Tongue (tissue), 2 donors: Measurements from ENCODE around the gene C10orf95. TPM values are rescaled to one million over a fixed set of nuclear protein-coding genes. Genes with fewer than 3 reads are reported as not detected.
"Not testable (repeated sequence)": the region's sequence is repeated elsewhere in the genome, so short reads cannot be mapped to it uniquely, and the experiment has no call there.

Source experiments
- DNase-seq: peaks from one replicate; pipeline ENCODE4 v3.0.0-alpha.2; 2015
- total RNA-seq: library from RNA; depleted of rRNA; stranded (reverse); fragments of >200 nt; gene quantifications from one replicate; pipeline ENCODE4 v1.2.3, GENCODE V29; 2014

C10orf95 gene
- total RNA-seq, 1 donor from 2014 or later, result not detected

DNA sequence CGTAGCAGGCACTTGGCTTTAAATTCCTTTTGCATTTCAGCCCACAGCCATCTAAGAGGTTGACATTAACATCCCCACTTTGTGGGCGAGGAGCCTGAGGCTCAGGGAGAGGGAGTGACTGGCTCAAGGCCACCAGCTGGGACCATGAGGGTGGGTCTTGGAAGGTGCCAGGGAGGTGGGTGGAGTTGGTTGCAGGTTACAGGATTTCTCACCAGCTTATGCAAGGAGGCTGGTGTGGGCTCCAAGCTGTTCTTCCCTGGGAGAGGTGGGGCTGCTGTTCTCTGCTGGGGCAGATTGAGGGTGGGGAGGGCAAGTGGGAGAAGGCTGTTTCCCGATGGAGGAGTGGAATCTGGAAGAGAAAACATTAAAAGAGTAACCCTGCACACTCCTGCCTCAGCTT is 14.1 kb upstream of the C10orf95 start:
- no peak for DNase-seq

DNA sequence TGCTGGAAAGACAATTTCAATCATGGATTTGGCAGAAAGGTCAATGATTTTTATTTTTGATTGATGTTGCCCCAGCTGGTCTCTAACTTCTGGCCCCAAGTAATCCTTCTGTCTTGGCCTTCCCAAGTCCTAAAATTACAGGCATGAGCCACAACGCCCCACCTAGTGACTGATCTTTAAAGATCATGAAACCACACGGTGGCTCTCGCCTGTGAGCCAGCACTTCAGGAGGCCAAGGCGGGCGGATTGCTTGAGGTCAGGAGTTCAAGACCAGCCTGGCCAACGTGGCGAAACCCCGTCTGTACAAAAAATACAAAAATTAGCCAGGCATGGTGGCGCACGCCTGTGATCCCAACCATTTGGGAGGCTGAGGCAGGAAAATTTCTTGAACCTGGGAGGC is 12.6 kb upstream of the C10orf95 start:
- DNase-seq, result no peak

DNA sequence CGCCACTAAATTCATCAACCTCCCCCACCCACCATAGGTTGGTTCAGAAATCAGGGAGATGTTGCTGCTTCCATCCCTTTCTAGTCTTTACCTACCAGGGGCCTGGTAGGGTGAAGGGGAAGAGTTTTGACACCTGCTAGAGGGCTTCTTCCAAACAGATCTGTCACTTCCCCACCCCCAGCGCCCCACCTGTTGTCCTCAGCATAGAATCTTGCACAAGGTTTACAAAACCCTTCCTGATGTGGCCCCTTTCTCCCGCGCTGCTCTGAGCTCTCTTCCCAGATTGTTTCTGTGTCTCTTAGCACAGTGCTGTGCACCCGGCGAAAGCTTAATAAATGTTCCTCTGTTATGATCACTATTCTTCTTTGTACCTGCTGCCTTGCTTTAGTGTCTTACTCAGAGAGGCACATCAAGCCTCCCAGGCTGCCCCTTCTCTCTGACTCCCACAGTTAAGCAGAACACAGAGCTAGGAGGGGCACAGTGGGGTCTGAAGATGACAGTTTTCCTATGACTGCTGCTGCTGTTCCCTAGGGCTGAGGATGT is 11.2 kb upstream of the C10orf95 start:
- DNase-seq, result no peak

DNA sequence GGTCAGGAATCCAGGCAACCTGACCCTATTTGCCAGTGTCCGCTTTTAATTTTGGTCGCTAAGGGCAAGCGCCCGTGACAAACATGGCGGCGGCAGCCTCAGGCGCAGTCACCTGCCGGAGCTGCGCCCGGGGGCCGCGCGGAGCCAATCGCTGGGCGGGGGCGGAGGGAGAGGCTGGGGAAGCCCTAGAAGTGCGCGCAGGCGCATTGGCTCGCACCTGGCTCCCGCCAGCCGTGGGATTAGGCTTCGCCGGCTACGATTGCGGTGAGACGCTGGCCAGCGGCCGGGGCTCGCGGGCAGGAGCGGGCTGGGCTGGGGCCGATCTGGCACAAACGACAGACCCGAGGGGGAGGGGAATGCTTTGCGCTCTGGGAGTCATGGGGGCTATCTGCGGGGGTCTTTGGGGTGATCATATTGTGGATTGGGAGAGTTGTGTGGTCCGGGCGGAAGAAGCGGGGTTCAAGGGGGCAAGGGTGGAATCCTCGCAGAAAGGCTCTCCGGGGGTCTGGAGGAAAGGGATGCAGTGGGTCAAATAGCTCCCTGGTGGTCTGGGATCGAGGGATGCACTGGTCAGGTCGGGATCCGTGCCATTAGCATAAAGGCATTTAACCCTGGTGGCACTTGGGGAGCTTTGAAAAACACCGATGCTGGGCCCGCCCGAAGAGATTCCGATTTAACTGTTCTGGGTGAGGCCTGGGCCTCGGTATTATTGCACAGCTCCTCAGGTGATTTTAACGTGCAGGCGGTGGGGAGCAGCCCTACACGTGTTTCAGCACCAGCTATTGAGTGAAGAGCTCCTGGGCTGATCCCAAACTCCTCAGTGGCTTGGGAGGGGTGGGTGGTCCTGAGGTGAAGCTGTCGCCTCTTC is 10.1 kb upstream of the C10orf95 start:
- DNase-seq, result peak; percentile 95

DNA sequence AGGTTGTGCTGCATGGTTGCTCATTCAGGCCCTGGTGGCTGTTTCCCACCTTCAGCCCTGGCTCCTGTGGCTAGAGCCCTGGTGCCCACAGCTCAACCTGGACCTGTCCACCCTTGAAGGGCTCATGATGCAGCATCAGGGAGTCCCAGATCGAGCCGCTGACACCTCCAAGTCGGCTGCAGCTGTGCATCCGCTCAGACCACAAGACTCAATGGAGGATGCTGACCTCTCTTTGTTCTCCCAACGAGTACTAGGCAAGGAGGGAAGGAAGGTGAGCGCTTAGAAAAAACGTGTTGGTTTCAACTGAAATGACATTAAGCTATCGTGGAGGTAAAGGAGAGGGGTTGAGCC is 9.5 kb upstream of the C10orf95 start:
- no peak for DNase-seq

DNA sequence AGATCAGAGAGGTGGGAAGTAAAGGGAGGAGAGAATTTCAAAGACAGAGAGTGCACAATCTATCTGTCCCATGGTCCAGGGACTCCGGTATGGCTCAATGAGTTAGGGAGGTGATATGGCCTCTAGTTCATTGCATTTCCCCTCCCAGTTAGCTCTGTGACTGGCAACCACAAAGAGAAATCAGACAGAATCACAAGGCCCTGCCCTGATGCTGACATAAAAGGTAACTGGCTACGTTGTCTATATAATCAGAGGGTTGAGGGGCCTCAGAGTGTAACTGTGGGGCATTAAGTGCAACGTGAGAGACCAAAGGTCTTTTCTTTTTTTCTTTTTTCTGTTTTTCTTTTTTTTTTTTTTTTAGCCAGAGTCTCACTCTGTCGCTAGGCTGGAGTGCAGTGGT is 7.3 kb upstream of the C10orf95 start:
- no peak for DNase-seq

DNA sequence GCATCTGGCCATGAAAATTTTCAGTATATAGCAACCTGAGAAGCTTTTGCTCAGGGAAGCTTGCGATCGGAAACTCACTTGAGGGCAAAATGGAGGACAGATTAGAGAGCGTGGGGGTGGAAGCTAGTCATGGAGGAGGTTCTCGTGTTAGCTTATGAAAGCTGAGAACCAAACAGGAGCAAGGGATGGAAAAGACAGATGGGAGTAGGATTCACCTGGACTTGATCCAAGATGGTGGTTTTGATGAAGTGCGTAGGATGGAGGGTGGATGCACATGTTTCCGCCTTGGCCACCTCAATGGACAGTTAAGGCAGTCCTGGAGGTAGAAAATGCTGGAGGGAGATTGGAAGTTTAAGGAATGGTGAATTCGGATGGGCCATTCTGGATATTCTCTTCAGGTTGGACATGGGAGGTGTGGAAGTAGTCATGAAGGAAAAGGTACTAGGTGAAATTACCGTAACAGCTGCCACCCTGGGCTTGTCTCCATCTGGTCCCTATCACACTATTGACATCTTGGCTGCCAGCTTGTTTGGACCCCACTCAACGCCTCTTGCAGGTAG is 6.3 kb upstream of the C10orf95 start:
- DNase-seq, result no peak

DNA sequence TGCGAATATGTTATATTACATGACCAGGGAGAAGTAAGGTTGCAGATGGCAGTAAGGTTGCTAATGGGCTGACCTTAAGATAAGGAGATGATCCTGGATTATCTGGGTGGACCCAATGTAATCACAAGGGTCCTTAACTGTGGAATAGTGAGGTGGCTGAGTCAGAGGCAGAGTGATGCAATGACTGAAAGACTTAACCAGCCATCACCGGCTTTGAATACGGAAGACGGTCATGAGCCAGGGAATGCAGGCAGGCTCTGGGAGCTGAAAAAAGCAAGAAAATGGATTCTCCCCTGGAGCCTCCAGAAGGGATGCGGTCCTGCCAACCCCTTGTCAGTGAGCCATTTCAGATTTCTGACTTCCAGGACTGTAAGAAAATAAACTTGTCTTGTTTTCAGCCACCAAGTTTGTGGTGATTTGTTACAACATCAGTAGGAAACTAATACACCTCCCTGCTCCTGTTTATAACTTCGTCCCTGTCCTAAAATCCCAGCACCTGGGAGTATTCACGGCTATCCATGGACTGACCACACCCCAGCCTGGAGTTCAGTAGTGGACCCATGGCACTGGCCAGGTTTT is 4.6 kb upstream of the C10orf95 start:
- DNase-seq, result no peak

DNA sequence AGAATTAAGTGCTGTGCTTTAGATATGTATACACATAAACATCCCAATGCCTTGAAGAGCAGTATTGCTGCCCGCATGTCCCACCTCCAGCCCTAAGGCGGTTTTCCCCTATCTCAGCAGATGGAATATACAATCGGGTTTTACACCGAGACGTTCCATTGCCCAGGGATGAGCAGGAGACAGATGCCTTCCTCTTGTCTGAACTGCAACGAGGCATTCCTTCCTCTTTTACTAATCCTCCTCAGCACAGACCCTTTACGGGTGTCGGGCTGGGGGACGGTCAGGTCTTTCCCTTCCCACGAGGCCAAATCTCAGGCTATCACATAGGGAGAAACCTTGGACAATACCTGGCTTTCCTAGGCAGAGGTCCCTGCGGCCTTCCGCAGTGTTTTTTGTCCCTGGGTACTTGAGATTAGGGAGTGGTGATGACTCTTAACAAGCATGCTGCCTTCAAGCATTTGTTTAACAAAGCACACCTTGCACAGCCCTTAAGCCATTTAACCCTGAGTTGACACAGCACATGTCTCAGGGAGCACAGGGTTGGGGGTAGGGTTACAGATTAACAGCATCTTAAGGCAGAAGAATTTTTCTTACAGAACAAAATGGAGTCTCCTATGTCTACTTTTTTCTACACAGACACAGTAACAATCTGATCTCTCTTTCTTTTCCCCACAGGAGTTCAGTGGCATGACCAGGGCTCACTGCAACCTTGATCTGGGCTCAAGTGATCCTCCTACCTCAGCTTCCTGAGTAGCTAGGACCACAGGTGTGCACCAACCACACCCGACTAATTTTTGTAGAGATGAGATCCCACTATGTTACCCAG is 3.5 kb upstream of the C10orf95 start:
- DNase-seq, result not testable (repeated sequence)

DNA sequence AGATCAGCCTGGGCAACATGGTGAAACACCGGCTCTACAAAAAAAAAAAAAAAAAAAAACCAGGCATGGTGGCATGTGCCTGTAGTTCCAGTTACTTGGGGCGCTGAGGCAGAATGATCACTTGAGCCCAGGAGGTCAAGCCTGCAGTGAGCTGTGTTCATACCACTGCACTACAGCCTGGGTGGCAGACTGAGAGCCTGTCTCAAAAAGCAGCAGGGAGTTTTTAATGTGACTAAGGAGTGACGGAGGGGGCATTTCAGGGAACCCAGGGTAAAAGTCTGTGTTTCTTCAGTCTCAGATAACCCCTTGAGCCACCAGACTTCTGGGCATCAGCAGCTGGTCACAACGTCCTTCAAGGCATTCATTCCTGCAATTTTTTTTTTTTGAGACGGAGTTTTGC is 2.2 kb upstream of the C10orf95 start:
- DNase-seq, result no peak

DNA sequence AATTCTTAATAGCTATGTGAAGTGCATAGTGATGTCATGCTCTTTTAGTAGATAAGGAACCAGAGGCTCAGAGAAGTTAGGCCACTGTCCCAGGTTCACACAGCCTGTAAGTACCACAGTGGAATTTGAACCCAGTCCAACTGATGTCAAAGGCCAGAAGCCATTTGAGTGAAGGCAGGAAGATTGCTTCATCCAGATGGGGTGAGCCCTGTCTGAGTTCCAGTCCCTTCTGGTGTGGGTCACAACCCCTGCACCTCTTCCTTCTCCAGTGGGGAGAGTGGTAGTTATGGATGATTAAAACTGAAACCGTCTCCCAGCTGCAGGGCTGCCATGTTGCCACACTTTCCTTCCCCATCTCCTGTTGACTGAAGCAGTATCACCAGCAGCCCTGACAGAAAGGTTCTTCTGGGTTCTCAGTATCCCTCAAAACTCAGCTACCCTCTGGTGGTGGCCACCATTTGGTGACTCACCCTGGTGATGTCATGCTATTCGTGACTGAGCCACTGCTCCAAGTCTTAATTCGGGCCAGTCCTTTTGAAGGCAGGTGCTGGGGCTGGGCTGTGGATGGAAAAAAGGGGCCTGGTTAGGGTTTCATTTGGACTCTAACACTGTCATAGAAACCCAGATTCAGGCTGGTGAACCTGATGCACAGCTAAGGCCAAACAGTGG is 1.5 kb upstream of the C10orf95 start:
- DNase-seq, result no peak

DNA sequence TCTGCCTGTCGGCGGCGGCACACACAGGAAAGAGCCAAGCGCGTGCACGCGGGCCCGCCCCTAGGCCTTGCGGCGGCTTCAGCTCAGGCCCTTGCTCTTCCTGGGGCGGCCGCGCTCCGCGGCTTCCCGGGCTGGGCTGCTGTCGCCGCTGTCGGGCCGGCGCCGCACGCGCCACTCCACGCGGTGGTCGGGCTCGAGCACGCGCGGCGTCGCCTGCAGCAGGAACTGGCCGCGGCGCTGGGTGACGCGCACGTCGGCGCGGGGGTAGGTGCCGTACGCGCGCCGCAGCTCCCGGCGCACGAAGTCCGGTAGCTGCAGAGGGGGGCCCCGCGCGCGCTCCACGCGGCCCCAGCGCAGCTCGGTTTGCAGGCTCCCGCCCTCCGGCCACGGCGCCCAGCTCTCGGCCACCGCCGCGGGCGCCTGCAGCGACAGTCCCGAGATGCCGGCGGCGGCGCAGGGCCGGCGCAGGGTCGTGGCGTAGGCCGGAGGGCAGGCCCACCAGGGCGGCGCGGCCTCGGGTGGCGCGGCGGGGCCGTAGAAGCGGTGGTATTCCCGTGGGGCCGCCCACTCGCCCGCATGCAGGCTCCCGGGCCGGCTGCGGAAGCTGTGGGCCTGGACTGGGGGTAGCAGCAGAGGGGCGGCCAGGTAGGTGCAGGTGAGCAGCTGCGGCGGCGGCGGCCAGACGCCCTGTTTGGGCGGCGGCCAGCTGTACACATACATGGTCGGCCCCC is 804 bp downstream of the C10orf95 start:
- peak; percentile 90 for DNase-seq

DNA sequence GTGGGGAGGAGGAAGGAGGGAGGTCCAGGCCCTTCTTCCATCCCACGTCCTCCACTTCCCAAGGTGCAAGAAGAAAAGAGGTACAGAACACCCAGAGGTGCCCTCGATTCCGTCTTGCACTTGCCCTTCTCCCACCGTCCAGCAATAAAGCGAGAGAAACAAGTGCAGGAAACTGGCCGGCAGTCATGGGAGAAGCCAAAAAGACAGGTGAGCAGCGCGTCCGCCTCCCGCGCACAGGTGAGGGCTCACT is 1.3 kb downstream of the C10orf95 start:
- DNase-seq, result no peak

DNA sequence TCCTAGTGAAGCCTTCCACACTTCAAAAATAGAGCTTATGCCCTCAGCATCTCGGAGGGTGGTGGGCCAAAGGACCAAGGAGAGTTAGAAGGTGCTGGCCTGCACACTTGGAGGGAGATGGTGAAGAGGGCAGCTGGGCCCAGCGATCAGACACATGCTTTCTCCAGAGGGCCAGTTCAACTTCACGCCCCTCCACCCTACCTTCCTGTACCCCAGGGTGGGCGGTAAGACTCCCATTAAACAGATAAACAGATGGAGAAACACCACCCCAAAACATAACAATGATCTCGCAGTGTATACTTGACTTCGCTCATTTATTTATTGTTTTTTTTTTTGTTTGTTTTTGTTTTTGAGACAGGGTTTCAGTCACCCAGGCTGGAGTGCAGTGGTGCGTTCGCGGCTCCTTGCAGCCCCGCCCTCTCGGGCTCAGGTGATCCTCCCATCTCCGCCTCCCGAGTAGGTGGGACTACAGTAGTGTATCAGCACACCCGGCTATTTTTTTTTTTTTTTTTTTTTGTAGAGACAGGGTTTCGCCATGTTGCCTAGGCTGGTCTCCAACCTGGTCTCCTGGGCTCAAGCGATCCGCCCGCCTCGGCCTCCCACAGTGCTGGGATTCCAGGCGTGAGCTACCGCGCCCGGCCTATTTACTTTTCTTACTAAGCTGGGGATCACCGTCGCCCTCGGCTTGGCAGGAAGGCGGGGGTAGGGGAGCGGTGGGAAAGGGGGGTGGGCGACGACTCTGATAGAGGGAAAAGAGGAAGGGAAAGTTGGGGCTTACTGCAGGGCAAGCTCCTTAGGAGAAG is 1.8 kb downstream of the C10orf95 start:
- DNase-seq, result peak; percentile 69

DNA sequence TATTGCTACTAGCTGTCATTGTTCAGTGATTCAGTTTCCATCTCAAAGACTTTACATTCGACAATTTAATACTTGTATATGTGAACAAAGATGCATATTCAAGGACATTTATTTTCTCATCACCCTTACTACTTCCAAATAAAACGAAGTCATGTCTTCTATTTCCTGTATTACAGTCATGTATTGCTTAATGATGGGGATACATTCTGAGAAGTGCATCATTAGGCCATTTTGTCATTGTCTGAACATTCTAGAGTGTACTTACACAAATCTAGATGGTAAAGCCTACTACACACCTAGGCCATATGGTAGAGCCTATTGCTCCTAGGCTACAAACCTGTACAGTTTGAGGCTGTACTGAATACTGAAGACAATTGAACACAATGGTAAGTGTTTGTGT is 6.5 kb downstream of the C10orf95 start:
- DNase-seq, result no peak

DNA sequence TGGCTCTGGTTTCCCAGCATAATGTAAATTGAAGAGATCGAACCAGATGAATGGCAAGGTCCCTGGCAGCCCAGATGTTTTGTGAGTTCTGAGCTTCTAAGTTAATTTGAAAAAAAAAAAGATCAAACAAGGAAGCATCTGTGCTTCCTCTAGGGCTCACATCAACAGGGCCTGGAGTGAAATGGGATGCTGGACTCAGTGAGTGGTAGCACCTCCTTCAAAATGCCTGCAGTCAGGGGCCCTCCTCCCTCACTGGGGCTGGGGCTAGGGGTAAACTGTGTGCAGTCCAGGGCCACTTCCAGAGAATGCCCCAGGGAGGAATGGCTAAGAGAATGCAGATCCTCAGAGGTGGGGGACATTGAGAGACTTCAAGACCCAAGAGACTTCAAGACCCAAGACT is 13.0 kb downstream of the C10orf95 start:
- DNase-seq, result no peak

DNA sequence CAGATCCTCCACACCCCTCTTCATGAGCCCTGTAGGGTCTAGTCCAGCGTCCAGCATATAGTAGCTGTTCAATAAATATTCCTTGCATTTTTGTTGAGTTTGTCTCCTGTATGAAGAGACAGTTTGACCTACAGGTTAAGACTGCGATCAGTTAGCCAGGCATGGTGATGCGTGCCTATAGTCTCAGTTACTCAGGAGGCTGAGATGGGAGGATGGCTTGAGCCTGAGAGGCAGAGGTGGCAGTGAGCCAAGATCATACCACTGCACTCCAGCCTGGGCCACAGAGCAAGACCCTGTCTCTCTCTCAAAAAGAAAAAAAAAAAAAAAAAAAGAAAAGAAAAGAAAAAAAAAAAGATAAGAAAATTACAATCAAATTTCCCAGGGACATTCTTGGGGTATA is 13.8 kb downstream of the C10orf95 start:
- DNase-seq, result no peak

DNA sequence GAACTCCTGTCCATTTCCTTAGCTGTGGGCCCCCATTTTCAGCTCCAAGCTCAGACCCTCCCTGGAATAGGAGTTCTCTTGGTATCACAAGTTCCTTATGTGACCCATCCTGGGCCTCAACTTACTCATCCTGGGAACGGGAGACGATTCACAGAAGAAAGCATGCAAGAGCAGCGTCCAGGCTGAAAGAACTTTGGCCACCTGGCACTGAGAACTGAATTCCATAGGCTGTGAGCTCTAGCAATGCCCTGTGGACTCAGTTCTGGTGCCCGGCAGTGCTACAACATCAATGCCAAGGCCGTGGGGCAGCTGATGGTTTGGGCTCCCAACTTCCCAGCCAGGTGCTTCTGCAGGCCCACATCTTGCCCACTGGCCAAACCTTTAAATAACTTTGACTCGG is 15.0 kb downstream of the C10orf95 start:
- DNase-seq, result no peak

DNA sequence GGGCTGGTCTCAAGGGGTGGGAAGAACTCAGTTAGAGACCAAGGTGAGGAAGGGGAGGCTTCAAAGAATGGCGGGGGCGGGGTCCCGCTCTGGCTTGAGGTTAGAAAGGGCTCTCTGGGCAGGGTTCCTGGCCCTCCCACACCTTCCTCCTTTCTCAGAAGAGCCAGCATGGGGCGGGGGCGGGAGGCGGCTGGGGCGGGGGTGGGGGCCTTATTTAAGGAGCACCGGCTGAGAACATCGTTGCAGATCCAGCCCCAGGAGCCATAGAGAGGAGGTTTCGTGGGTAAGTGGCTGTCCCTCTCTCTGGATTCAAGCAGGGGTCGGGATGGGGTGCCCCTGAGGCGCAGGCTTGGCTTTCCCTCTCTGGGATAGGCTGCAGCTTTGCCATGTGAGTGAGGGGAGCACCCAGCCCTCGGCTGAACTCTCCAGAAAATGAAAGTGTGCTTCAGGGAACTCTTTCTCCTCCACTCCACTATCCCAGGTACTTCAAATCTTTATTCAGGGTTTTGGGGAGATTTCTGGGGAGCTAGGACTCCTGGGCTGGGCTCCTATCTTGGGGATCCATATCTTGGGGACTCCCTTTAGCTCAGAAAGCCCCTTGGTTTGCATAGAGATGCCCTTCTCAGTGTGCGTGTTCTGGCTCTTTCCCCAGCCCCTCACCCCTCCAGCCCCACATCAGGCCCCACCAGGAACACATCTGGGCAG is 15.7 kb downstream of the C10orf95 start:
- DNase-seq, result peak; percentile 26

DNA sequence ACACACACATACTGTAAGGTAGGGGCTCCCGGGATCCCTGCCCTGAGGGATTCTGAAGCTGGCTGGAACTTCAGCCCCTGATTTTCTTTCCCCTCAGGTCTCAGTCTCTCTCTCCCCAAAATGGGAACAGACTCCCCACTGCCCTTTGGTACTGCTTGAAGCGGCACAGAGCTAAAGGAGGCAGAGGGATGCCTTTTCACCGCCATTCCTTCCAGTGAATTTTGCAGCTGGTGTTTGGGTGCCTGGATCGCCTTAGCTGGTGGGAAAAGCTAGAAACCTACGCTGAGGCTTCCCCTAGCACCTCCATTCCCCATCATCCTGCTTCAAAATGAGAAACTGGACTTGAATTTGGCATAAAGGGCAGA is 16.2 kb downstream of the C10orf95 start:
- no peak for DNase-seq
